Measurements from ENCODE around the gene ICAM1. TPM values are rescaled to one million over a fixed set of nuclear protein-coding genes. Genes with fewer than 3 reads are reported as not detected.

Gene ICAM1
- total and polyA plus RNA-seq, 2 of the 8 experiments (the other 6 are each of a cell fraction or from before 2014, with no cell fraction given), result 4.0 to 9.4 TPM

GRCh38 chr19:10268071-10268470 lies 2.8 kb upstream of the ICAM1 start:
- no peak overlapping the region for H2BK20ac ChIP-seq (ENCODE audit: low read length)
- H3K23ac ChIP-seq (ENCODE audit: insufficient read length), result no peak overlapping the region
- H2BK5ac ChIP-seq (ENCODE audit: low read depth, low read length), result no peak overlapping the region
- no peak overlapping the region for H3K9ac ChIP-seq (replicated peaks in 1 of 4; ENCODE audit: extremely low read depth in 1 of 4, low read depth in 3 of 4, low read length in 3 of 4)
- H4K91ac ChIP-seq (replicated peaks; ENCODE audit: insufficient read length, low read length), result no peak overlapping the region
- no peak overlapping the region for H2BK12ac ChIP-seq (ENCODE audit: low read depth, low read length)
- peaks cover 9 to 25% (median 23%) of the 10 kb centered on the region in 4 experiments for H3K27me3 ChIP-seq (replicated peaks in 1 of 4; ENCODE audit: control insufficient read depth in 3 of 4, extremely low read depth in 1 of 4, insufficient read depth in 3 of 4, low read length in 3 of 4)
- no peak overlapping the region for H3K4me3 ChIP-seq (ENCODE audit: extremely low read depth in 1 of 4, insufficient read depth in 2 of 4, low read depth in 3 of 4, low read length in 4 of 4)
- no peak overlapping the region for H2AFZ ChIP-seq (ENCODE audit: low read length)
- H3K4me2 ChIP-seq (ENCODE audit: insufficient read depth in 1 of 2, low read depth in 2 of 2, low read length in 2 of 2), result no peak overlapping the region
- H3K23me2 ChIP-seq (ENCODE audit: low read depth, low read length), result peaks cover 11% of the 10 kb centered on the region; the same call in 1 of the 2 replicates
- H3K9me3 ChIP-seq (ENCODE audit: insufficient read depth in 2 of 2, low read depth in 1 of 2, low read length in 1 of 2), result no peaks in the 10 kb centered on the region
- ChIA-PET CTCF (ENCODE audit: partially characterized antibody) (interaction anchor here (0.6 to 9.4 kb wide), 9 partner anchors 9 to 238 kb away, joined by 3 to 122 read pairs (median 4); partner anchors contain the start of genes ICAM4, ICAM5 and TYK2), POLR2A (ENCODE audit: partially characterized antibody) (interaction anchor here (0.6 to 1.8 kb wide), 5 partner anchors 9 to 288 kb away, joined by 3 to 6 read pairs (median 3); partner anchors contain the start of gene TYK2)
- H3K79me1 ChIP-seq (ENCODE audit: low read depth, low read length), result no peaks in the 10 kb centered on the region
- no peaks in the 10 kb centered on the region for H4K20me1 ChIP-seq (replicated peaks in 1 of 2; ENCODE audit: control insufficient read depth in 1 of 2, insufficient read depth in 2 of 2, low read length in 2 of 2)
- H3K79me2 ChIP-seq (ENCODE audit: control insufficient read depth in 1 of 2, insufficient read depth in 2 of 2, low read length in 2 of 2), result no peaks in the 10 kb centered on the region
- no peak overlapping the region for H3K27ac ChIP-seq (ENCODE audit: low read depth, low read length)
- 80% methylated on average over 6 of the region's 6 CpGs; no CpG with 5 or more reads in 1 of the 2 experiments for WGBS, 2 experiments (ENCODE audit: extremely low coverage in 1 of 2, insufficient coverage in 1 of 2, insufficient read length in 1 of 2, insufficient replicate concordance in 2 of 2, low coverage in 1 of 2, low lambda C conversion rate in 2 of 2, missing lambda C conversion rate in 1 of 2)
- DNase-seq (ENCODE audit: low read depth in 1 of 2, low spot score in 2 of 2) (no peak), FAIRE-seq (no peak)
- H3K4me1 ChIP-seq (replicated peaks in 1 of 4; ENCODE audit: control insufficient read depth in 3 of 4, insufficient read depth in 4 of 4, low read length in 3 of 4), result peaks cover 0 to 8% (median 5%) of the 10 kb centered on the region in 4 experiments; a peak in 5 of 7 replicates
- no peak overlapping the region for H3K18ac ChIP-seq (ENCODE audit: extremely low read depth, low read length)
- no peak overlapping the region for H3K56ac ChIP-seq (replicated peaks; ENCODE audit: insufficient read length, low read depth, low read length)
- H2BK15ac ChIP-seq (ENCODE audit: low read length), result no peak overlapping the region
- no peak overlapping the region for H3K4ac ChIP-seq (replicated peaks; ENCODE audit: insufficient read length, low read depth, low read length)
- H2BK120ac ChIP-seq (replicated peaks; ENCODE audit: low read depth, low read length), result no peak overlapping the region
- H4K5ac ChIP-seq (ENCODE audit: insufficient read length, low read depth, low read length), result no peak overlapping the region
- H4K8ac ChIP-seq (ENCODE audit: extremely low read depth, insufficient read depth, low read length), result no peak overlapping the region
- H3K14ac ChIP-seq (ENCODE audit: insufficient read length), result no peak overlapping the region
- no peaks in the 10 kb centered on the region for H3K36me3 ChIP-seq (ENCODE audit: control insufficient read depth in 2 of 4, insufficient read depth in 4 of 4, low read length in 3 of 4)
- no peak for TF ChIP-seq KDM4A (IDR thresholded peaks at IDR 0.05; ENCODE audit: low read depth, low read length, severe bottlenecking)
- TF ChIP-seq NRF1 (IDR thresholded peaks at IDR 0.05; ENCODE audit: low read depth, low read length), result no peak
- no peak for TF ChIP-seq ZNF274 (IDR thresholded peaks at IDR 0.05; ENCODE audit: borderline replicate concordance, extremely low read depth, low read length)
- TF ChIP-seq EZH2 (IDR thresholded peaks at IDR 0.05; ENCODE audit: low read depth, low read length, severe bottlenecking), result no peak
- TF ChIP-seq SP2 (IDR thresholded peaks at IDR 0.05; ENCODE audit: low read length), result no peak
- TF ChIP-seq KDM5A (IDR thresholded peaks at IDR 0.05; ENCODE audit: low read length), result no peak
- TF ChIP-seq E2F6 (IDR thresholded peaks at IDR 0.05), result no peak
- no peak for TF ChIP-seq CBX5 (IDR thresholded peaks at IDR 0.05; ENCODE audit: low read depth, low read length)
- no peak for TF ChIP-seq CHD2 (IDR thresholded peaks at IDR 0.05; ENCODE audit: low read length)
- TF ChIP-seq TCF12 (IDR thresholded peaks at IDR 0.05; ENCODE audit: low read depth, low read length), result no peak
- TF ChIP-seq HDAC2 (IDR thresholded peaks at IDR 0.05; ENCODE audit: borderline replicate concordance in 1 of 2, low read depth in 2 of 2, low read length in 2 of 2), result no peak
- TF ChIP-seq, protein P1, sequence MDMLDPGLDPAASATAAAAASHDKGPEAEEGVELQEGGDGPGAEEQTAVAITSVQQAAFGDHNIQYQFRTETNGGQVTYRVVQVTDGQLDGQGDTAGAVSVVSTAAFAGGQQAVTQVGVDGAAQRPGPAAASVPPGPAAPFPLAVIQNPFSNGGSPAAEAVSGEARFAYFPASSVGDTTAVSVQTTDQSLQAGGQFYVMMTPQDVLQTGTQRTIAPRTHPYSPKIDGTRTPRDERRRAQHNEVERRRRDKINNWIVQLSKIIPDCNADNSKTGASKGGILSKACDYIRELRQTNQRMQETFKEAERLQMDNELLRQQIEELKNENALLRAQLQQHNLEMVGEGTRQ (IDR thresholded peaks at IDR 0.05; ENCODE audit: low read length), result no peak
- H2AK5ac ChIP-seq (ENCODE audit: low read depth, low read length), result 0 out of 2 replicates have a peak overlapping the region, but pooled peaks have one; percentile 39

Measured in H1 (cell line).